Measurements from ENCODE around the gene UCP1.

UCP1 gene

GRCh38 chr4:140575489-140575888 lies 6.7 kb upstream of the UCP1 start:
- TF ChIP-seq CTCF (IDR thresholded peaks at IDR 0.05), result no peak

- no peak for TF ChIP-seq CTCF (IDR thresholded peaks at IDR 0.05)
Observed at GRCh38 chr4:140571620-140572019, 2.9 kb upstream of the UCP1 start.

- no peak for TF ChIP-seq CTCF (IDR thresholded peaks at IDR 0.05)
Observed at GRCh38 chr4:140569307-140569638, 512 bp upstream of the UCP1 start.

- no peak for TF ChIP-seq CTCF (IDR thresholded peaks at IDR 0.05)
Observed at GRCh38 chr4:140559696-140560095, 9.1 kb downstream of the UCP1 start.

- no peak for TF ChIP-seq CTCF (IDR thresholded peaks at IDR 0.05)
Observed at GRCh38 chr4:140557831-140558435, 10.8 kb downstream of the UCP1 start.

- TF ChIP-seq CTCF (IDR thresholded peaks at IDR 0.05), result no peak
Observed at GRCh38 chr4:140556372-140557085, 12.2 kb downstream of the UCP1 start.

- TF ChIP-seq CTCF (IDR thresholded peaks at IDR 0.05), result no peak
Observed at GRCh38 chr4:140533951-140534480, 34.7 kb downstream of the UCP1 start.
